Kidney (tissue), 14 donors: ENCODE data around the gene TASOR. TPM values are rescaled to one million over a fixed set of nuclear protein-coding genes. Genes with fewer than 3 reads are reported as not detected.
"Not testable (repeated sequence)": the region's sequence is repeated elsewhere in the genome, so short reads cannot be mapped to it uniquely, and the experiment has no call there.

Source experiments
- DNase-seq, 5 donors: peaks; one replicate each; pipeline ENCODE4 v3.0.0-alpha.2; 2013 to 2020
- FAIRE-seq: peaks from 2 replicates; lab custom pipeline; 2012; peaks lifted over from hg19 to GRCh38; lab: Jason Lieb, UNC
- H3K27ac ChIP-seq, 2 donors: one replicate each; pipeline ENCODE4 v1.7.0; 2013; ENCODE audit warnings: low read depth in 2 of 2, low read length in 2 of 2, inconsistent platforms in 1 of 2
- H3K27me3 ChIP-seq: one replicate; pipeline ENCODE4 v1.7.1; 2013; ENCODE audit warnings: low read length, inconsistent platforms; ENCODE audit not compliant: control insufficient read depth, insufficient read depth
- H3K36me3 ChIP-seq, 3 donors: one replicate each; pipeline versions ENCODE4 v1.7.0 to v1.7.1; 2013; ENCODE audit warnings: low read length in 3 of 3, control low read depth in 1 of 3, inconsistent platforms in 1 of 3; ENCODE audit not compliant: insufficient read depth in 3 of 3, control insufficient read depth in 2 of 3
- H3K4me1 ChIP-seq, 3 donors: one replicate each; pipeline versions ENCODE4 v1.7.0 to v1.7.1; 2013; ENCODE audit warnings: low read length in 3 of 3, inconsistent platforms in 1 of 3, low read depth in 1 of 3; ENCODE audit not compliant: control insufficient read depth in 2 of 3, insufficient read depth in 2 of 3
- H3K4me3 ChIP-seq, 3 donors: one replicate each; pipeline versions ENCODE4 v1.7.0 to v1.8.1; 2013; ENCODE audit warnings: low read length in 3 of 3, control low read depth in 1 of 3, inconsistent platforms in 1 of 3
- H3K9ac ChIP-seq, 3 donors: one replicate each; pipeline versions ENCODE4 v1.7.0 to v1.7.1; 2013; ENCODE audit warnings: low read length in 3 of 3, control low read depth in 1 of 3, inconsistent platforms in 1 of 3
- H3K9me3 ChIP-seq, 3 donors: one replicate each; pipeline versions ENCODE4 v1.7.0 to v1.7.1; 2013; ENCODE audit warnings: low read length in 3 of 3, control low read depth in 1 of 3, inconsistent platforms in 1 of 3; ENCODE audit not compliant: control insufficient read depth in 2 of 3, insufficient read depth in 1 of 3
- CTCF ChIP-seq: IDR thresholded peaks from 3 replicates; pipeline ENCODE4 v1.5.1; 2012; ENCODE audit warnings: mild to moderate bottlenecking, moderate library complexity, borderline replicate concordance; ENCODE audit not compliant: insufficient read depth; ENCODE audit errors: extremely low read depth
- intact Hi-C: fragments of 100-400 bp; cut with DNase I; formaldehyde crosslinking; loops from one replicate; pipeline ENCODE4 v1.11.1; 2022
- polyA plus RNA-seq: library from polyadenylated mRNA; stranded (reverse); fragments of 350-450 nt; fragmentation: Illumina TruSeq; extraction: RNeasy Lipid Tissue Mini Kit (QIAGEN cat#74804); gene quantifications from one replicate; pipeline ENCODE4 v1.2.3, GENCODE V29; 2014; ENCODE audit warnings: low read depth, low replicate concordance; ENCODE audit not compliant: insufficient read depth
- total RNA-seq: library from RNA; stranded (reverse); fragmentation: NEBNext Ultra II Directional; extraction: Animal tissue kit (Norgen Biotek cat#: 25700); gene quantifications from one replicate; pipeline ENCODE4 v1.2.1, GENCODE V29; 2021
- donor health status: control.
- donor health status: control.
- donor health status: control.
- donor health status: control.
- donor health status: control.
- donor health status: DM: yes; HTN: yes; CAD: no.
- donor health status: Normal renal cell carcinoma (clear cell type).

The TASOR gene
- total and polyA plus RNA-seq, 2 donors from 2014 or later: 22.0 to 60.9 TPM

- no peaks in the 10 kb centered on the region for H3K36me3 ChIP-seq
- FAIRE-seq (no peak), DNase-seq (no peak)
- no peak overlapping the region for H3K4me3 ChIP-seq
- no peaks in the 10 kb centered on the region for H3K9me3 ChIP-seq
- intact Hi-C loops: no loop called here
- no peak overlapping the region for H3K9ac ChIP-seq
- no peaks in the 10 kb centered on the region for H3K27me3 ChIP-seq
- no peak overlapping the region for H3K27ac ChIP-seq
- H3K4me1 ChIP-seq: no peaks in the 10 kb centered on the region
- TF ChIP-seq CTCF: no peak
These were observed 17.1 kb upstream of the TASOR start for GRCh38 chr3:56700151-56700550.

- Histone ChIP-seq H3K27ac (no peak overlapping the region), H3K27me3 (no peaks in the 10 kb centered on the region), H3K4me1 (no peaks in the 10 kb centered on the region), H3K9ac (no peak overlapping the region), H3K36me3 (no peaks in the 10 kb centered on the region), H3K9me3 (no peaks in the 10 kb centered on the region), H3K4me3 (no peak overlapping the region)
- FAIRE-seq (no peak), DNase-seq (no peak)
- intact Hi-C loops: no loop called here
- TF ChIP-seq CTCF: no peak
These were observed 12.0 kb upstream of the TASOR start for GRCh38 chr3:56694867-56695683.

GRCh38 chr3:56693750-56694149 lies 10.7 kb upstream of the TASOR start:
- intact Hi-C loops: no loop called here
- Histone ChIP-seq H3K27ac (no peak overlapping the region), H3K4me3 (no peak overlapping the region), H3K36me3 (no peaks in the 10 kb centered on the region), H3K4me1 (no peaks in the 10 kb centered on the region), H3K9me3 (no peaks in the 10 kb centered on the region), H3K9ac (no peak overlapping the region), H3K27me3 (no peaks in the 10 kb centered on the region)
- FAIRE-seq (no peak), DNase-seq (no peak)
- TF ChIP-seq CTCF: no peak

DNA sequence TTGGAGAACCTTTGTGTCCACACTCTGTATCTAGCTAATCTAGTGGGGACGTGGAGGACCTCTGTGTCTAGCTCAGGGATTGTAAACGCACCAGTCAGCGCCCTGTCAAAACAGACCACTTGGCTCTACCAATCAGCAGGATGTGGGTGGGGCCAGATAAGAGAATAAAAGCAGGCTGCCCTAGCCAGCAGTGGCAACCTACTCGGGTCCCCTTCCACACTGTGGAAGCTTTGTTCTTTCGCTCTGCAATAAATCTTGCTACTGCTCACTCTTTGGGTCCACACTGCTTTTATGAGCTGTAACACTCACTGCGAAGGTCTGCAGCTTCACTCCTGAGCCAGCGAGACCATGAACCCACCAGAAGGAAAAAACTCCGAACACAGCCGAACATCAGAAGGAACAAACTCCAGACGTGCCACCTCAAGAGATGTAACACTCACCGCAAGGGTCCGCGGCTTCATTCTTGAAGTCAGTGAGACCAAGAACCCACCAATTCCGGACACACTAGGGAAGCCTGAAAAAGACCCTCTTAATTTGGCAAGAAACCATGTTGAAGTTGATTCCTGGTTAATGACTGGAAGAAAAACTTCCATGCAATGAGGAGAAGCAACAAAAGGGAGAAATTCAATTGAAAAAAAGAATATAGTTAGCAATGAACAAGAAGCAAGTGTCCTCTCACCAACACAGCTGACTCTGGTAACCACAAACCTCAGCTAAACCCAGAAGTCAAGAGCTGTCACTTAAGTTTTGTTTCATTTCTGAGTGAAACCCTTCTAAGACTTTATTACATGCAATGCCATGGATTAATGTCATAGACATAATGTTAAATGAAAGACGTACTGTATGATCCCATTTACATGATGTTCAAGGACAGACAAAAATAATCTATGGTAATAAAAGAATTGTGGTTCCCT lies 9.7 kb upstream of the TASOR start:
- FAIRE-seq, H3K36me3 ChIP-seq, DNase-seq, H3K9me3 ChIP-seq, H3K27me3 ChIP-seq, intact Hi-C loops, H3K4me1 ChIP-seq, H3K27ac ChIP-seq, H3K4me3 ChIP-seq, H3K9ac ChIP-seq: not testable (repeated sequence)

DNA sequence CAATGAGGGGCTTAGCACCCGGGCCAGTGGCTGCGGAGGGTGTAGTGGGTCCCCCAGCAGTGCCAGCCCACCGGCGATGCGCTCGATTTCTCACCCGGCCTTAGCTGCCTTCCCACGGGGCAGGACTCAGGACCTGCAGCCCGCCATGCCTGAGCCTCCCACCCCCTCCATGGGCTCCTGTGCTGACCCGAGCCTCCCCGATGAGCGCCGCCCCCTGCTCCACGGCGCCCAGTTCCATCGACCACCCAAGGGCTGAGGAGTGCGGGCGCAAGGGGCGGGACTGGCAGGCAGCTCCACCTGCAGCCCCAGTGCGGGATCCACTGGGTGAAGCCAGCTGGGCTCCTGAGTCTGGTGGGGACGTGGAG lies 8.9 kb upstream of the TASOR start:
- H3K9me3 ChIP-seq, H3K27me3 ChIP-seq, DNase-seq: not testable (repeated sequence)

More for the DNA sequence above, 8.9 kb upstream of the TASOR start:
- FAIRE-seq, H3K27ac ChIP-seq, H3K4me3 ChIP-seq, H3K36me3 ChIP-seq, H3K9ac ChIP-seq, intact Hi-C loops, H3K4me1 ChIP-seq: not testable (repeated sequence)
